LNCaP clone FGC (cell line): ENCODE data around the gene ERAL1.
"Not testable (repeated sequence)": the region's sequence is repeated elsewhere in the genome, so short reads cannot be mapped to it uniquely, and the experiment has no call there.

Source experiments
- DNase-seq: peaks from one replicate; pipeline ENCODE4 v3.0.0-alpha.2; 2011; ENCODE audit warnings: low read depth
- H3K4me3 ChIP-seq: 2 replicates; pipeline ENCODE4 v1.5.1; 2011; ENCODE audit warnings: mild to moderate bottlenecking, low read depth, low read length, control low read depth
- CTCF ChIP-seq: IDR thresholded peaks from 2 replicates; pipeline ENCODE4 v1.5.1; 2012; ENCODE audit warnings: mild to moderate bottlenecking; ENCODE audit not compliant: control insufficient read depth, insufficient read depth; ENCODE audit errors: extremely low read depth

Gene ERAL1

GRCh38 chr17:28900986-28901726 lies 46.3 kb downstream of the ERAL1 start:
- H3K4me3 ChIP-seq, result peak overlapping the region; percentile 75
- no peak for DNase-seq
- no peak for TF ChIP-seq CTCF

- no peak for DNase-seq
- TF ChIP-seq CTCF, result 0 out of 2 replicates have a peak, but pooled peaks have one; percentile 21
- peak overlapping the region; percentile 75 for H3K4me3 ChIP-seq
These were observed 47.3 kb downstream of the ERAL1 start for GRCh38 chr17:28901866-28902818.

GRCh38 chr17:28902819-28903545 lies 48.2 kb downstream of the ERAL1 start, which contains the start of gene DHRS13:
Gene DHRS13 (minus strand): TSS chr17:28903079. CDS start chr17:28902944, 135 bp downstream.
- TF ChIP-seq CTCF, result peak; percentile 98
- peak; percentile 81 for DNase-seq
- H3K4me3 ChIP-seq, result peak within 1 kb of the TSS; percentile 75

- not testable (repeated sequence) for DNase-seq
- peak overlapping the region; percentile 46 for H3K4me3 ChIP-seq
These were observed 48.7 kb downstream of the ERAL1 start for GRCh38 chr17:28903546-28903841.

- DNase-seq, result no peak
These were observed 50.0 kb downstream of the ERAL1 start for GRCh38 chr17:28904800-28905199.

GRCh38 chr17:28906276-28906675 lies 51.5 kb downstream of the ERAL1 start:
- H3K4me3 ChIP-seq, result no peak overlapping the region
- no peak for DNase-seq
- TF ChIP-seq CTCF, result no peak

More at GRCh38 chr17:28904800-28905199, 50.0 kb downstream of the ERAL1 start:
- H3K4me3 ChIP-seq, result no peak overlapping the region
- TF ChIP-seq CTCF, result no peak
